Natural killer cell (primary cell): ENCODE measurements around the gene NAV1. TPM values are rescaled to one million over a fixed set of nuclear protein-coding genes. Genes with fewer than 3 reads are reported as not detected.
A peak's percentile ranks its signal among the peaks of the same experiment; 100 is the strongest.

ENCODE experiments used
- ATAC-seq, 3 donors: fragments of 150-1000 bp in 2 of 3; fragments of 200-7000 bp in 1 of 3; cut with Tn5 transposase; 1 replicate in 1 of 3; 2 replicates in 2 of 3; pipeline ENCODE4 v1.10.0; 2021; ENCODE audit warnings: mild to moderate bottlenecking in 2 of 3, moderate library complexity in 2 of 3
- DNase-seq, 2 donors: peaks; one replicate each; pipeline versions ENCODE4 v3.0.0 to v3.0.0-alpha.2; 2013 to 2021; ENCODE audit warnings: mixed read lengths in 1 of 2
- H3K27ac ChIP-seq: one replicate; pipeline ENCODE4 v1.5.1; 2013; ENCODE audit warnings: mild to moderate bottlenecking, low read length
- H3K27me3 ChIP-seq: one replicate; pipeline ENCODE4 v1.6.1; 2013; ENCODE audit warnings: low read length; ENCODE audit not compliant: control insufficient read depth, insufficient read depth
- H3K36me3 ChIP-seq: one replicate; pipeline ENCODE4 v1.6.1; 2013; ENCODE audit warnings: low read length; ENCODE audit not compliant: control insufficient read depth, insufficient read depth
- H3K4me1 ChIP-seq: one replicate; pipeline ENCODE4 v1.6.1; 2013; ENCODE audit warnings: low read length; ENCODE audit not compliant: control insufficient read depth, insufficient read depth
- H3K4me3 ChIP-seq: one replicate; pipeline ENCODE4 v1.5.1; 2013; ENCODE audit warnings: low read length
- H3K9me3 ChIP-seq: one replicate; pipeline ENCODE4 v1.6.1; 2013; ENCODE audit warnings: low read length; ENCODE audit not compliant: control insufficient read depth, insufficient read depth
- H3K27ac Mint-ChIP-seq, 2 donors: one replicate each; pipeline ENCODE4 v1.8.0; 2022; ENCODE audit warnings: mild to moderate bottlenecking in 2 of 2, mixed read lengths in 2 of 2, moderate library complexity in 1 of 2
- H3K27me3 Mint-ChIP-seq, 2 donors: one replicate each; pipeline ENCODE4 v1.8.0; 2022; ENCODE audit warnings: low read depth in 2 of 2, mixed read lengths in 2 of 2
- H3K36me3 Mint-ChIP-seq: one replicate; pipeline ENCODE4 v1.8.0; 2022; ENCODE audit warnings: mixed read lengths
- H3K4me1 Mint-ChIP-seq, 2 donors: one replicate each; pipeline ENCODE4 v1.8.0; 2022; ENCODE audit warnings: mixed read lengths in 2 of 2
- H3K4me3 Mint-ChIP-seq: one replicate; pipeline ENCODE4 v1.8.0; 2022; ENCODE audit warnings: mild to moderate bottlenecking, moderate library complexity, mixed read lengths
- H3K9me3 Mint-ChIP-seq, 2 donors: one replicate each; pipeline ENCODE4 v1.8.0; 2022; ENCODE audit warnings: mixed read lengths in 2 of 2
- CTCF ChIP-seq: fragments of 200-600 bp; IDR thresholded peaks from one replicate; pipeline ENCODE4 v1.8.0; 2022; ENCODE audit warnings: antibody characterized with exemption
- WGBS: methylation state at CpG from one replicate; pipeline ENCODE4 v1.1.7; 2013; ENCODE audit warnings: missing lambda C conversion rate; ENCODE audit not compliant: insufficient coverage; 5-methylcytosine and 5-hydroxymethylcytosine counted together
- intact Hi-C: fragments of 100-400 bp; cut with micrococcal nuclease; formaldehyde crosslinking; loops from one replicate; pipeline ENCODE4 v1.14.2; 2022
- total RNA-seq, 4 donors: library from RNA; stranded (reverse); fragments of 120-200 nt in 1 of 4; gene quantifications; one replicate each; pipeline versions ENCODE4 v1.2.3 to v1.2.4, GENCODE V29; 2013 to 2022

The NAV1 gene
- total RNA-seq, 3 donors from 2014 or later (not counting 1 experiment from before 2014, with no cell fraction given): 2.5 to 3.9 (median 2.8) TPM

DNA sequence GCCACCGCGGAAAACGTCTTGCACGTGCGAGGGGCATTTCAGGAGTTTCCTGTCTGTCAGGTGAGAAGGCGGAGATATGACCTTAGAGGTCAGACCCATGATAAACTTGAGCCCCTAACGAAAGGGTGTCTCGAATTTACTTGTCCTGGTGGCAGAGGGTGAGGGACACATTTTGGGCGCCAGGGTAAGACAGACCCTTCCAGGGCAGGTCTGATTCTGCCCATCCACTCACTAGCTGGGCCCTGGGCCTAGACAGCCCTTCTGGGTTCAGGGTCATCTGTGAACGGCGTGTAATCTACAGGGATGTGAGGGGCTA lies 31.6 kb upstream of the NAV1 start:
- intact Hi-C loops: no loop called here
- no peak for DNase-seq

GRCh38 chr1:201508809-201509208 lies 30.1 kb upstream of the NAV1 start:
- intact Hi-C loops: no loop called here
- no peaks in the 10 kb centered on the region for H3K27me3 ChIP-seq
- peaks cover 26% of the 10 kb centered on the region for H3K4me1 ChIP-seq
- DNase-seq (no peak), ATAC-seq (no peak)
- peaks cover 17 to 26% of the 10 kb centered on the region in 2 donors for H3K4me1 Mint-ChIP-seq
- no peaks in the 10 kb centered on the region for H3K9me3 ChIP-seq
- H3K9me3 Mint-ChIP-seq: no peaks in the 10 kb centered on the region
- H3K27ac ChIP-seq: no peak overlapping the region
- no peaks in the 10 kb centered on the region for H3K27me3 Mint-ChIP-seq
- no peak overlapping the region for H3K4me3 Mint-ChIP-seq
- no peaks in the 10 kb centered on the region for H3K36me3 ChIP-seq
- no peak overlapping the region for H3K27ac Mint-ChIP-seq
- no peak overlapping the region for H3K4me3 ChIP-seq
- TF ChIP-seq CTCF: no peak
- no peaks in the 10 kb centered on the region for H3K36me3 Mint-ChIP-seq
- 94% methylated on average over 2 of the region's 2 CpGs for WGBS

More for the DNA sequence above, 31.6 kb upstream of the NAV1 start:
- ATAC-seq: no peak
- H3K27ac ChIP-seq: peak overlapping the region; percentile 51
- H3K36me3 ChIP-seq: no peaks in the 10 kb centered on the region
- H3K4me3 Mint-ChIP-seq: peak overlapping the region; percentile 78
- no peak for TF ChIP-seq CTCF
- H3K4me1 ChIP-seq: peaks cover 26% of the 10 kb centered on the region
- H3K4me1 Mint-ChIP-seq: peaks cover 17 to 26% of the 10 kb centered on the region in 2 donors
- no peaks in the 10 kb centered on the region for H3K27me3 Mint-ChIP-seq
- peak overlapping the region; percentile 46 for H3K4me3 ChIP-seq
- H3K36me3 Mint-ChIP-seq: no peaks in the 10 kb centered on the region
- WGBS: 24% methylated on average over 11 of the region's 11 CpGs
- no peaks in the 10 kb centered on the region for H3K27me3 ChIP-seq
- H3K9me3 Mint-ChIP-seq: no peaks in the 10 kb centered on the region
- H3K9me3 ChIP-seq: no peaks in the 10 kb centered on the region
- peak overlapping the region; percentile 36 to 77 for H3K27ac Mint-ChIP-seq

DNA sequence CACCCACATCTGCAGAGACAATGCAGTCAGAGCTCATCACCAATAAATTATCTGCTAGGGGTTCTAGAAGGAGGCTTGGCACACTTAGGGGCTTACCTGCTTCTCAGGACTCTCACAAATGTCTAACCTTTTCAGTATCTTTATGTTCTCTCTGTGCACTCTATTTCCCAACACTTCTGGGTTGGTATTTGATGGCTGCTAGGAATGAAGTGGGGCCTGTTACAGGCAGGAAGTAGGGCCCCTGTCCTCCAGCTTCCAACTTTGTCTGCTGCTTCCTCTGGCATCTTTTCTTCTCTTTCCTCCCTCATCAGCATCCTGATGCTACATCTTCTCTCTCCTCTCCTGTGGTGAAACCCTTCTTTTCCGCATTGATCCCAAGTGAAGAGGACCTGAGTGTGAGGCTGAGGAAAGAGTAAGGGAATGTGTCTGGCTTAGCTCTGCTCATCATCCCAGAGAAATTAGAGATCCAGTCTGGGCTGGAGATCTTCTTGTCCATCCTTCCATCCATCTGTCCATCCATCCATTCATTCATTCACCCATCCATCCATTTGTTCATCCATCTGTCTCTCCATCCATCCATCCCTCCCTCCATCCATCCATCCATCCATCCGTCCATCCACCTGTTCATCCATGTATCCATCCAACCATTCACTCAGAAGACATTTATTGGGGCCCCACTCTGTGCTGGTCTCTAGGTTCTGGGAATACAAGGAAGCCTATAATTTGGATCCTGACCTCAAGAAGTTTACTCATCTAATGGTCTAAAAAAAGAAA lies 29.1 kb upstream of the NAV1 start:
- intact Hi-C loops: loop anchor here (5.0 kb wide), 1 partner anchor 72 kb away; no protein-coding TSS in a partner anchor
- Mint-ChIP-seq H3K36me3 (no peaks in the 10 kb centered on the region), H3K4me3 (peak overlapping the region; percentile 35), H3K27ac (no peak overlapping the region), H3K27me3 (no peaks in the 10 kb centered on the region), H3K9me3 (no peaks in the 10 kb centered on the region), H3K4me1 (peaks cover 17 to 26% of the 10 kb centered on the region in 2 donors)
- no peaks in the 10 kb centered on the region for H3K36me3 ChIP-seq
- H3K9me3 ChIP-seq: no peaks in the 10 kb centered on the region
- no peaks in the 10 kb centered on the region for H3K27me3 ChIP-seq
- H3K4me1 ChIP-seq: peaks cover 26% of the 10 kb centered on the region
- DNase-seq: no peak
- WGBS: 94% methylated on average over 1 of the region's 2 CpGs
- no peak overlapping the region for H3K4me3 ChIP-seq
- no peak for TF ChIP-seq CTCF
- no peak overlapping the region for H3K27ac ChIP-seq
- ATAC-seq: no peak

DNA sequence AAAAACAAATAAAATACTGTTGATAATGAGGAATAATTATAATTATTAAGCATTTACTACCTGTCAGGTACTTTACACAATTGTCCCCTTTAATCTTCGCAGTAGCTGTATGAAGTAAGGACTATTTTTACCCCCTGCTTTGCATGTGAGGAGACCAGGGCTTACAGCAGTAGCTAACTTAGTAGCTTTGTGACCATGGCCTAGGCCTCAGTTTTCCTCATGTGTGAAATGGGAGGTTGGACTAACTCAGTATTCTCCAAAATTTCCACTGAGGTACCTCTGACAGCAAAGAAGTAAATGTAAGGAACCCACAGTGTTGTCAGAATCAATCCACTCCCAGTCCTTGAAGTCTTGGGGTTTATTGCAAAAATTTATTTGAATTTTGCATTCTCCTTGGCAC lies 28.2 kb upstream of the NAV1 start:
- Mint-ChIP-seq H3K36me3 (no peaks in the 10 kb centered on the region), H3K4me1 (peaks cover 9 to 17% of the 10 kb centered on the region in 2 donors), H3K9me3 (no peaks in the 10 kb centered on the region), H3K4me3 (no peak overlapping the region), H3K27ac (no peak overlapping the region), H3K27me3 (no peaks in the 10 kb centered on the region)
- Histone ChIP-seq H3K27me3 (no peaks in the 10 kb centered on the region), H3K4me1 (peaks cover 19% of the 10 kb centered on the region), H3K9me3 (no peaks in the 10 kb centered on the region), H3K36me3 (no peaks in the 10 kb centered on the region), H3K27ac (no peak overlapping the region), H3K4me3 (no peak overlapping the region)
- no peak for DNase-seq
- no peak for ATAC-seq
- TF ChIP-seq CTCF: no peak
- WGBS: no CpG with 5 or more reads among the region's 1 CpG
- intact Hi-C loops: loop anchor here (5.0 kb wide), 1 partner anchor 73 kb away; no protein-coding TSS in a partner anchor
